ENCODE results near the gene MPG.
A peak's percentile ranks its signal among the peaks of the same experiment; 100 is the strongest.

MPG gene

DNA sequence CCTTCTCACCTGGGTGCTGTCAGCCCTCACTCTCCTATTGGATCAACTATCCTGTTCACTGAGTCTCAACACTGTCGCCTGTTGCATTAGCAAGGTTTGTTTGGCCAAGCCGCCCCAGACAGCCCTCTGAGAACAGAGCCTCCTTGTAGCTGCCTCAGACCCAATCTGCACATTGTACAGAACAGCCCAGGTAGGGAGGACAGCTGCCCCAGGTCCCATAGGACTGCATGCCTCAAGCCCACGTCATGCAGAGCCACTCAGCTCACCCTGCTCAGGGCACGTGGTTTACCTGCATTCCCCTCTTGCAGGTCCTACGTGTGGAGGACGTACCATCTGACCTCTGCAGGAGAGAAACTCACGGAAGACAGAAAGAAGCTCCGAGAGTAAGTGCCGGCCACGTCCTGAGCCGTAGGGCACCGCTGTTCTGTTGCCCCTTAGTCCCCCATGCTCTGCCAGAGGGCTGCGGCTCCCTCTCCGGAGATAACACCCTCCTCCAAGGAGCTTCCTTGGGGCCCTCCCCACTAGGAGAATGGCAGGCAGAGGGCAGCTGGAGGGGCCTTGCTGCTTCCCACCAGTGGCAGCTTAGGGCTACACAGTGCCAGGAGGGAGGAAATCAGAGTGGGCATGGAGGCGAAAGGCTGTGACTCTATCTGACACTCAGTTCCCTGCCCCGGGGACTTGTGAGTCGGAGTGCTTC, 21.6 kb upstream of the MPG start:
- Histone ChIP-seq H3K36me3 (ENCODE audit: control insufficient read depth, insufficient read depth, low read length) (peaks cover 28% of the 10 kb centered on the region), H3K4me3 (replicated peaks; ENCODE audit: low read depth, low read length) (no peak overlapping the region), H3K27me3 (replicated peaks; ENCODE audit: control insufficient read depth, insufficient read depth, low read length) (no peaks in the 10 kb centered on the region)
- peak; percentile 3 for DNase-seq (ENCODE audit: extremely low read depth, insufficient read length)
- TF ChIP-seq, protein P1, sequence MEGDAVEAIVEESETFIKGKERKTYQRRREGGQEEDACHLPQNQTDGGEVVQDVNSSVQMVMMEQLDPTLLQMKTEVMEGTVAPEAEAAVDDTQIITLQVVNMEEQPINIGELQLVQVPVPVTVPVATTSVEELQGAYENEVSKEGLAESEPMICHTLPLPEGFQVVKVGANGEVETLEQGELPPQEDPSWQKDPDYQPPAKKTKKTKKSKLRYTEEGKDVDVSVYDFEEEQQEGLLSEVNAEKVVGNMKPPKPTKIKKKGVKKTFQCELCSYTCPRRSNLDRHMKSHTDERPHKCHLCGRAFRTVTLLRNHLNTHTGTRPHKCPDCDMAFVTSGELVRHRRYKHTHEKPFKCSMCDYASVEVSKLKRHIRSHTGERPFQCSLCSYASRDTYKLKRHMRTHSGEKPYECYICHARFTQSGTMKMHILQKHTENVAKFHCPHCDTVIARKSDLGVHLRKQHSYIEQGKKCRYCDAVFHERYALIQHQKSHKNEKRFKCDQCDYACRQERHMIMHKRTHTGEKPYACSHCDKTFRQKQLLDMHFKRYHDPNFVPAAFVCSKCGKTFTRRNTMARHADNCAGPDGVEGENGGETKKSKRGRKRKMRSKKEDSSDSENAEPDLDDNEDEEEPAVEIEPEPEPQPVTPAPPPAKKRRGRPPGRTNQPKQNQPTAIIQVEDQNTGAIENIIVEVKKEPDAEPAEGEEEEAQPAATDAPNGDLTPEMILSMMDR (IDR thresholded peaks at IDR 0.05; ENCODE audit: insufficient read depth, low read length, poor library complexity, severe bottlenecking), result no peak

DNA sequence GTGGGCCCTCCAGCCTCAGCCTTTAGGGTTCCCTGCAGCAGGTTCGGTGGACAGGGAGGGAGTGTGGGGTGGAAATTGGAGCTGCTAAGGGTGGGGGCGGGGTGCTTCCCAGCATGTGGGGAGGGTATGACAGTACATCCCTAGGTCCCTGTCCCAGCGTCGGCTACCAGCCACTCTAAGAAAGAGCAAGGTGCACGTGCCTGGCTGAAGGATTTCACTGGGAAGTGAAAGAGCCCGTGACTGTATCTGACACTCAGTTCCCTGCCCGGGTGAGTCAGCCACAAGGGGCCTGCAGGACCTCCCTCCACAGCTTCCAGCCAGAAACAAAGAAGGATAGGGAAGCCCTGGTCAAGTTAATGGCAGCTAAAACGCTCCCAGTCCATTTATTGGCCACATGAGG, 20.3 kb upstream of the MPG start:
- DNase-seq (ENCODE audit: extremely low read depth, insufficient read length), result no peak
- Histone ChIP-seq H3K27me3 (replicated peaks; ENCODE audit: control insufficient read depth, insufficient read depth, low read length) (no peaks in the 10 kb centered on the region), H3K36me3 (ENCODE audit: control insufficient read depth, insufficient read depth, low read length) (peaks cover 28% of the 10 kb centered on the region), H3K4me3 (replicated peaks; ENCODE audit: low read depth, low read length) (no peak overlapping the region)
- TF ChIP-seq, protein P1 (IDR thresholded peaks at IDR 0.05; ENCODE audit: insufficient read depth, low read length, poor library complexity, severe bottlenecking), result no peak

DNA sequence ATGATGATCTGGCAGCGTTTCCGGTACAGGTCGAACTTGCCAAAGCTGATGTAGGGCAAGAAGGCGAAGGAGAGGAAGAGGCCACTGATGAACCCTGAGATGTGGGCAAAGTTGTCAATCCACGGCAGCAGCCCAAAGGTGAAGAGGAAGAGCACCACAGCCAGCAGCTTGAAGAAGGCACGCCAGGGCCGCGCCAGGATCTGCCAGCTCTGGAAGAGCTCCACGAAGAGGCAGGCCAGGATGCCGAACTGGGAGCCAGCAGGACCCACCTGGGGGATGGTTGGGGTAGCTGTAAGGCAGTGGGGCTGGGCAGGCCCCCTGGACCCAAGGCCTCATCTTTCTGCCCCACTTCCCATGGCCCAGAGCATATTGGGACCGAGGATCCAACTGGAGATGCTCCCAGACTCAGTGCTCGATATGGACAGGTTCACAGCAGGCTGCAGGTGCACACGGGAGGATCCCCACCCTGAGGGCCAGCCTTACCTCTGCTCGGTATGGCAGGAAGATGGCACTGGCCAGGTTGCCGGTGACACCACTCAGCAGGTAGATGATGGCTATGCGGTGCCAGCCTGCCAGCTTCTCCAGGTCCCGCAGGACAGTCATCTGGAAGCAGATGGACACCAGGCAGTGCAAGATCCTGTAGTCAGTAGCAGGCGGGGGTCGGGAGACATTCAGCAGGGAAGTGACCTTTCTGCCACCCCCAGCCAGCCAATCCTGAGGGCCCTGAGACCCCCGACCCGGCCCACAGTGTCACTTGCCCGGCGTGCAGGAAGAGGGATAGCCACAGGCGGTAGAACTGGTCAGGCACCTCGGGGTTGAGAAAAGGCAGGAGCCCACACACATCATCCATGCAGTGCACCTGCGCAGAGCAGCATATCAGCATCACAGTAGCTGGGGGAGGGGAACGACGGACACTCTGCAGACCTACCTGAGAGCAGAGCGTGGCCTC, 19.3 kb upstream of the MPG start:
- Histone ChIP-seq H3K36me3 (ENCODE audit: control insufficient read depth, insufficient read depth, low read length) (peaks cover 28% of the 10 kb centered on the region), H3K4me3 (replicated peaks; ENCODE audit: low read depth, low read length) (no peak overlapping the region), H3K27me3 (replicated peaks; ENCODE audit: control insufficient read depth, insufficient read depth, low read length) (no peaks in the 10 kb centered on the region)
- DNase-seq (ENCODE audit: extremely low read depth, insufficient read length), result peak; percentile 5
- TF ChIP-seq, protein P1 (IDR thresholded peaks at IDR 0.05; ENCODE audit: insufficient read depth, low read length, poor library complexity, severe bottlenecking), result no peak

DNA sequence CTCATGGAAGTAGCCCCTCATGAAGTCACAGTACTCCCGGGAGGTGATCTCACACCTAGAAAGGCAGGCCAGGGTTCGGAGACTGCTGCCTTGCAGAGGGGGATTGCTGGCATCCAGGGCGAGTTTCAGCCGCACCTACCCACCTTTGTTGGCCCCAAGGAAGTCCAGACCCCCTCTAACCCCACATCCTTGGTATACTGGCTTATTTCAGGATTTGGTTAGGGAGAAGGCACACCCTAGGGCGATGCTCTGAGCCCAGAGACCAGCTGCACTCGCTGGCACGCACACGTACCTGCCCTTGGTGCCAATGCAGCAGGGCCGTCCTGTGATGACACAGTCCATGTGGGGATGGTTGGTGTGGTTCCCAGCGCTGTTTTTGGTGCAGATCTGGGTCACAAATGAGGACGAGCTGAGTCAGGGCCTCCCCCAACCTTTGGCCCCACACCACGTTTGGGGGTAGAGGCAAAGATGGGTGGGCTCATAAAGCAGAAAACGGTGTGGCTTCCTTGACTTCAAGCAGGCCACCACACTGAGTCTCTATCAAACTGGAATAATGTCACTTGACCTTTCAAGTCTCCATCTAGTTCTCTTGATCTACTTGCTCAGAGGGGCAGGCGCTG, 18.5 kb upstream of the MPG start:
- no peak overlapping the region for H3K4me3 ChIP-seq (replicated peaks; ENCODE audit: low read depth, low read length)
- H3K27me3 ChIP-seq (replicated peaks; ENCODE audit: control insufficient read depth, insufficient read depth, low read length), result no peaks in the 10 kb centered on the region
- H3K36me3 ChIP-seq (ENCODE audit: control insufficient read depth, insufficient read depth, low read length), result peaks cover 28% of the 10 kb centered on the region
- peak; percentile 3 for DNase-seq (ENCODE audit: extremely low read depth, insufficient read length)
- TF ChIP-seq, protein P1 (IDR thresholded peaks at IDR 0.05; ENCODE audit: insufficient read depth, low read length, poor library complexity, severe bottlenecking), result no peak

DNA sequence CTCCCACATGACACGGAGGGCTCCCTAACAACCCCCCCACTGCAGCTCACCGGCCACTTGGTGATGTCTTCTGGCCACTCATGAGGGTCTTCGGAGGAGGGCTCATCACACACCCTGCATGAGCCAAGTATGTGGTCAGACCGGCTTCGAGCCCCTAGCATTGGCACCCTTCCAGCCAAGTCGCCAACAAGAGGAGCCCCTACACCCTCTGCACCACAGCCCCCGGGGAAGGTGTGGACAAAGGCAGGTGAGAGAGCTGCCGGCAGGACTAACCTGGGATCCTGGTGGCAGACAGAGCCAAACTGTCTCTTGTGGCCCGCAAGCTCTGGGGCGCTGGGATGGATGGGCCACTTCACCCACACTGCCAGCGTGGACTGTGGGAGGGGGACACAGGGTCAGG, 17.9 kb upstream of the MPG start:
- DNase-seq (ENCODE audit: extremely low read depth, insufficient read length), result peak; percentile 9
- TF ChIP-seq, protein P1 (IDR thresholded peaks at IDR 0.05; ENCODE audit: insufficient read depth, low read length, poor library complexity, severe bottlenecking), result no peak
- no peak overlapping the region for H3K4me3 ChIP-seq (replicated peaks; ENCODE audit: low read depth, low read length)
- no peaks in the 10 kb centered on the region for H3K27me3 ChIP-seq (replicated peaks; ENCODE audit: control insufficient read depth, insufficient read depth, low read length)
- peaks cover 28% of the 10 kb centered on the region for H3K36me3 ChIP-seq (ENCODE audit: control insufficient read depth, insufficient read depth, low read length)
